Parathyroid adenoma (tissue), 2 donors: ENCODE measurements around the gene FDX2.

ENCODE experiments used
- H2AFZ ChIP-seq: fragments of 300-600 bp; sonication (generic); one replicate; pipeline ENCODE4 v1.7.0; 2017; ENCODE audit warnings: antibody characterized with exemption, mild to moderate bottlenecking
- H3K27ac ChIP-seq: fragments of 300-600 bp; sonication (generic); one replicate; pipeline ENCODE4 v1.7.0; 2017
- H3K27me3 ChIP-seq: fragments of 300-600 bp; sonication (generic); one replicate; pipeline ENCODE4 v1.7.0; 2017; ENCODE audit warnings: low read length; ENCODE audit not compliant: control insufficient read depth, insufficient read depth
- H3K36me3 ChIP-seq: fragments of 300-600 bp; sonication (generic); one replicate; pipeline ENCODE4 v1.7.0; 2017; ENCODE audit warnings: low read length; ENCODE audit not compliant: control insufficient read depth, insufficient read depth
- H3K4me1 ChIP-seq: fragments of 300-600 bp; sonication (generic); one replicate; pipeline ENCODE4 v1.7.0; 2017; ENCODE audit warnings: control low read depth
- H3K4me2 ChIP-seq: fragments of 300-600 bp; sonication (generic); one replicate; pipeline ENCODE4 v1.7.0; 2017; ENCODE audit warnings: low read length
- H3K4me3 ChIP-seq: fragments of 300-600 bp; sonication (generic); one replicate; pipeline ENCODE4 v1.7.0; 2017; ENCODE audit warnings: low read depth, low read length
- H3K79me2 ChIP-seq: fragments of 300-600 bp; sonication (generic); one replicate; pipeline ENCODE4 v1.7.0; 2017; ENCODE audit warnings: control low read depth
- H3K9ac ChIP-seq: fragments of 300-600 bp; sonication (generic); one replicate; pipeline ENCODE4 v1.7.0; 2017; ENCODE audit warnings: mild to moderate bottlenecking
- H3K9me3 ChIP-seq: fragments of 300-600 bp; sonication (generic); one replicate; pipeline ENCODE4 v1.7.0; 2017; ENCODE audit warnings: low read length; ENCODE audit not compliant: control insufficient read depth
- TF ChIP-seq, protein P1 (sequence below): fragments of 300-600 bp; sonication (generic); IDR thresholded peaks from one replicate; pipeline ENCODE4 v1.7.0; 2017; ENCODE audit warnings: antibody characterized with exemption, mild to moderate bottlenecking
- donor health status: primary hyperparathyroidism.

Gene FDX2

GRCh38 chr19:10317045-10317856 lies 1.4 kb upstream of the FDX2 start:
- Histone ChIP-seq H3K4me3 (no peak overlapping the region), H3K79me2 (no peaks in the 10 kb centered on the region), H3K27me3 (no peaks in the 10 kb centered on the region), H3K9me3 (no peaks in the 10 kb centered on the region), H3K4me1 (peaks cover 9% of the 10 kb centered on the region), H3K36me3 (no peaks in the 10 kb centered on the region), H3K4me2 (no peak overlapping the region), H3K9ac (no peak overlapping the region), H3K27ac (no peak overlapping the region), H2AFZ (no peak overlapping the region)
- TF ChIP-seq, protein P1, sequence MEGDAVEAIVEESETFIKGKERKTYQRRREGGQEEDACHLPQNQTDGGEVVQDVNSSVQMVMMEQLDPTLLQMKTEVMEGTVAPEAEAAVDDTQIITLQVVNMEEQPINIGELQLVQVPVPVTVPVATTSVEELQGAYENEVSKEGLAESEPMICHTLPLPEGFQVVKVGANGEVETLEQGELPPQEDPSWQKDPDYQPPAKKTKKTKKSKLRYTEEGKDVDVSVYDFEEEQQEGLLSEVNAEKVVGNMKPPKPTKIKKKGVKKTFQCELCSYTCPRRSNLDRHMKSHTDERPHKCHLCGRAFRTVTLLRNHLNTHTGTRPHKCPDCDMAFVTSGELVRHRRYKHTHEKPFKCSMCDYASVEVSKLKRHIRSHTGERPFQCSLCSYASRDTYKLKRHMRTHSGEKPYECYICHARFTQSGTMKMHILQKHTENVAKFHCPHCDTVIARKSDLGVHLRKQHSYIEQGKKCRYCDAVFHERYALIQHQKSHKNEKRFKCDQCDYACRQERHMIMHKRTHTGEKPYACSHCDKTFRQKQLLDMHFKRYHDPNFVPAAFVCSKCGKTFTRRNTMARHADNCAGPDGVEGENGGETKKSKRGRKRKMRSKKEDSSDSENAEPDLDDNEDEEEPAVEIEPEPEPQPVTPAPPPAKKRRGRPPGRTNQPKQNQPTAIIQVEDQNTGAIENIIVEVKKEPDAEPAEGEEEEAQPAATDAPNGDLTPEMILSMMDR = no peak

DNA sequence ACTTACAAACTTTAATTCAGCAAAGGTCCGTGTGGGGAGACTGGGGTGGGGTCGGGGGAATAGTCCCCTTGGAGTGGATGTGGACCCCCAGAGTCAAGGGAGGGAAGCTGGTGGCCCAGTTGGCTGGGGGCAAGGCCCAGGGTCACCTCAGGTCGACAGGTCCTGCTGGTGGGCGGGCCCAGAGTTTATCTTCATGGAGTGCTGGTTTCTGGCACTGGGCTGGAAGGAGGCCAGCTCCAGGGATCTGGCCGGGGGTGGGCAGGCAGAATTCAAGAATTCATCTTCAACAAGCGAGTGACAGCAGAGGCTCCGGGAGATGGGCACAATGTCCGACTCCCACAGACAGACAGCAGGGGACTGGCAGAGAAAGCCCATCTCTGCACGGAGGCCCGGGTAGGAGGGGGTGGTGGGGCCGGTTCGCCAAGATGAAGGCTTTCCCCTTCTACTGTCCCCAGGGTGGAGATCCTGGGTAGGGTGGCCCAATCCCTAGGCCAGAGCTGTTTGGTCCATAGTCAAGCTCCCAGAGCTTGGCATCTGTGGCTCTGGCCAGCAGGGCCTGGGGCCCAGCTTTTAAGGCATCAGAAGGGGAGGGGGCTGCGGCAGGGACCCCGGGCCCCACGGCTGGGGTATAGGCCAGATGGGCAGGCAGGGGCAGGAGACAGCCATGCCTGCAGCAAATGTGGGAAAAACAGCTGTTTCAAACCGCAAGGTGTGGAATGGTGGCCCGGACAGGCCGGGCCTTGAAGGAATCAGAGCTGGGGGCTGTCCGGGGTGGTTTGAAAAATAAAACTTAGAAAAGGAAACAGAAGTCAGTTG lies 622 bp upstream of the FDX2 start:
- Histone ChIP-seq H3K9ac (peak overlapping the region; percentile 21), H3K27ac (peak overlapping the region; percentile 68), H3K4me1 (peaks cover 9% of the 10 kb centered on the region), H2AFZ (peak overlapping the region; percentile 98), H3K36me3 (no peaks in the 10 kb centered on the region), H3K79me2 (no peaks in the 10 kb centered on the region), H3K4me2 (peak overlapping the region; percentile 94), H3K27me3 (no peaks in the 10 kb centered on the region), H3K4me3 (peak overlapping the region; percentile 93), H3K9me3 (no peaks in the 10 kb centered on the region)
- TF ChIP-seq, protein P1 = no peak

DNA sequence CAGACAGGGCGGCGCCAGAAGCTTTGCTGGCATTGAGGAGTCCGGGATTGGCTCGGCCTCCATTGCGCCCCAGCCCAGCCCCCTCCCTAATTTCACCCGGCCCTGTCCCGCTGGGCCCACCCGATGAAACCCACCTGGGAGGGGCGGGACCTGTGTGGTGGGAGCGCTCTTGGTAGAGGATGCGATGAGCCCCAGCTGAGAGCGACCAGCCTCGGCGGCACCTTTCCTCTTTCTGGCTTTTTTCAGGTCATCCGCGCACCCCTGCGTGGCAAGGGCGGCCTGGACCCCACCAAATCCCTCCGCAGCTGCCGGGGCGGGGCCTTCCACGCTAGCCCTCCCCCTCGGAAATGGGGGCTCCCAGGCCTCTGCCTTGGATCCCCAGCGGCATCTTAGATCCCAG lies 6.4 kb downstream of the FDX2 start, which contains the start of gene ZGLP1:
Gene ZGLP1, minus strand, starts transcription at position 393 of the 400 bp plus-strand sequence.
- Histone ChIP-seq H3K36me3 (no peaks in the 10 kb centered on the region), H2AFZ (no peak within 1 kb of the TSS), H3K27ac (no peak within 1 kb of the TSS), H3K79me2 (no peaks in the 10 kb centered on the region), H3K4me1 (no peaks in the 10 kb centered on the region), H3K9ac (no peak within 1 kb of the TSS), H3K27me3 (no peaks in the 10 kb centered on the region), H3K4me2 (no peak within 1 kb of the TSS), H3K4me3 (no peak within 1 kb of the TSS), H3K9me3 (no peaks in the 10 kb centered on the region)
- TF ChIP-seq, protein P1 = no peak

GRCh38 chr19:10306327-10306726 lies 9.5 kb downstream of the FDX2 start:
- no peak overlapping the region for H3K9ac ChIP-seq
- no peaks in the 10 kb centered on the region for H3K27me3 ChIP-seq
- H3K27ac ChIP-seq = no peak overlapping the region
- no peaks in the 10 kb centered on the region for H3K36me3 ChIP-seq
- H3K4me3 ChIP-seq = no peak overlapping the region
- H2AFZ ChIP-seq = no peak overlapping the region
- no peak overlapping the region for H3K4me2 ChIP-seq
- TF ChIP-seq, protein P1 = no peak
- no peaks in the 10 kb centered on the region for H3K9me3 ChIP-seq
- H3K4me1 ChIP-seq = no peaks in the 10 kb centered on the region
- no peaks in the 10 kb centered on the region for H3K79me2 ChIP-seq
